HUES6 (cell line): Measurements from ENCODE around the gene PNPLA7.

Experiments
- H3K27ac ChIP-seq: 2 replicates; pipeline ENCODE4 v1.7.0; 2013; ENCODE audit warnings: low read depth, mild to moderate bottlenecking, low read length, inconsistent platforms
- H3K27me3 ChIP-seq: 2 replicates; pipeline ENCODE4 v1.6.1; 2013; ENCODE audit warnings: low read length; ENCODE audit not compliant: control insufficient read depth, insufficient read depth
- H3K36me3 ChIP-seq: 2 replicates; pipeline ENCODE4 v1.6.1; 2013; ENCODE audit warnings: low read length; ENCODE audit not compliant: control insufficient read depth, insufficient read depth
- H3K4me1 ChIP-seq: 2 replicates; pipeline ENCODE4 v1.6.1; 2013; ENCODE audit warnings: low read length; ENCODE audit not compliant: control insufficient read depth, insufficient read depth
- H3K4me3 ChIP-seq: 2 replicates; pipeline ENCODE4 v1.5.1; 2013; ENCODE audit warnings: low read depth, low read length
- H3K9ac ChIP-seq: one replicate; pipeline ENCODE4 v1.6.1; 2013; ENCODE audit warnings: mild to moderate bottlenecking, low read length
- H3K9me3 ChIP-seq: 2 replicates; pipeline ENCODE4 v1.6.1; 2013; ENCODE audit warnings: low read depth, low read length; ENCODE audit not compliant: control insufficient read depth, insufficient read depth

PNPLA7 gene

DNA sequence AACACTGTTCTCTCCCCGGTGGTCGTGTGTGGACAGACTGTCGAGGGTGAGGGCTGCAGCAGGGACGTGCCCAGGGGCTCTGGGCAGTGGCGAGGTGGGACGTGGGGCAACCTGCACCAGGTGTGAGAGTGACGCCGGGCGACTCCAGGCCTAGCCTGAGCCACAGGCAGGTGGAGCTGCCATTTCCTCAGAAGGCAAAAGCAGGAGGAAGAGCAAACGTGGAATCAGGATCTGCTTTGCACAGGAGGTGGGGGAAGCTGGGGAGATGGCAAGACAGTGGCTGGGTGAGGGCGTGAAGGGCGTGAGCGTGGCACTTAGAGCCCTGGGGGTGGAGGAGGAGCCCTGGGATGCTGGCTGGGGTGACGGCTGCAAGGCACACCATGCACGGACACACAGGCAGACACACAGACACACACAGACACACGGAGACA is 51.5 kb downstream of the PNPLA7 start:
- Histone ChIP-seq H3K27me3 (no peaks in the 10 kb centered on the region), H3K9ac (no peak overlapping the region), H3K9me3 (no peaks in the 10 kb centered on the region), H3K4me1 (no peaks in the 10 kb centered on the region), H3K36me3 (no peaks in the 10 kb centered on the region), H3K4me3 (no peak overlapping the region), H3K27ac (no peak overlapping the region)

DNA sequence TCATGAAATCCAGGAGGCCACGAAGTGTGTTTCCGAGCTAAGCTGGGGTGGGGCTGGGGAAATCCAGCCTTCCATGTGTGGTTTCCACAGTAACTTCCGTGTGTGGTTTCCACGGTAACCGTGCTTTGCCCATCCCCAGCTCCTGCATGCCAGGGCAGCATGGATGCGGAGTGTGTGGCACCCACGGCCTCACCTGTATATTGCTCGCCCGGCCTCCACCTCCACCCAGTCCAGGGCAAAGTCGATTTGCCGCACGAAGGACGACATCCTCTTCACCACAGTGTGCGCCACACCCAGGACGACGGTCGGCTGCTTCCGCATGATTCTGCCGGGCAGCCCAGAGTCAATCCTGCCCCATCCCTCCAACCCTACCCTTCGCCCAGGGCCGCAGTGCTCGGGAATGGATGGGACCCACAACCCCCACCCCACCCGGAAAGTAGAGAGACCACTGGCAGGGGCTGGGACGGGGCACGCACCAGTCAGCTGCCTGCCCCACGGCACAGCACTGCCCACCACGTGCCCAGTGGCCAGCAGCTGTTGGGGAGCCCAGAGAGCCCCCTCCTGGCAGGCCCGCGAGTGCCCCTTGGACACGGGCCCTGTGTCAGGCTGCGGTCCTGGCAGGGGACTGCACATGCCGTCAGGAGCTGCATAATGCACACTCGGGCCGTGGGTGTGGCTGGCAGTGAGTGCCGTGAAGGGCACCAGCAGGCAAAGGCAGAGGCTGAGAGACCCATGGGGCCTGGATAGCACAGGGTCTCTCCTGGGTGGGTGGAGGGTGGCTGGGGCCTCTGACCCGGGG is 52.1 kb downstream of the PNPLA7 start:
- H3K9me3 ChIP-seq: no peaks in the 10 kb centered on the region
- H3K4me1 ChIP-seq: no peaks in the 10 kb centered on the region
- H3K27ac ChIP-seq: no peak overlapping the region
- no peak overlapping the region for H3K4me3 ChIP-seq
- no peaks in the 10 kb centered on the region for H3K36me3 ChIP-seq
- H3K9ac ChIP-seq: no peak overlapping the region
- no peaks in the 10 kb centered on the region for H3K27me3 ChIP-seq

GRCh38 chr9:137496601-137497375 is 53.4 kb downstream of the PNPLA7 start:
- no peaks in the 10 kb centered on the region for H3K9me3 ChIP-seq
- no peaks in the 10 kb centered on the region for H3K4me1 ChIP-seq
- no peak overlapping the region for H3K27ac ChIP-seq
- no peak overlapping the region for H3K4me3 ChIP-seq
- H3K36me3 ChIP-seq: no peaks in the 10 kb centered on the region
- no peaks in the 10 kb centered on the region for H3K27me3 ChIP-seq
- H3K9ac ChIP-seq: no peak overlapping the region

DNA sequence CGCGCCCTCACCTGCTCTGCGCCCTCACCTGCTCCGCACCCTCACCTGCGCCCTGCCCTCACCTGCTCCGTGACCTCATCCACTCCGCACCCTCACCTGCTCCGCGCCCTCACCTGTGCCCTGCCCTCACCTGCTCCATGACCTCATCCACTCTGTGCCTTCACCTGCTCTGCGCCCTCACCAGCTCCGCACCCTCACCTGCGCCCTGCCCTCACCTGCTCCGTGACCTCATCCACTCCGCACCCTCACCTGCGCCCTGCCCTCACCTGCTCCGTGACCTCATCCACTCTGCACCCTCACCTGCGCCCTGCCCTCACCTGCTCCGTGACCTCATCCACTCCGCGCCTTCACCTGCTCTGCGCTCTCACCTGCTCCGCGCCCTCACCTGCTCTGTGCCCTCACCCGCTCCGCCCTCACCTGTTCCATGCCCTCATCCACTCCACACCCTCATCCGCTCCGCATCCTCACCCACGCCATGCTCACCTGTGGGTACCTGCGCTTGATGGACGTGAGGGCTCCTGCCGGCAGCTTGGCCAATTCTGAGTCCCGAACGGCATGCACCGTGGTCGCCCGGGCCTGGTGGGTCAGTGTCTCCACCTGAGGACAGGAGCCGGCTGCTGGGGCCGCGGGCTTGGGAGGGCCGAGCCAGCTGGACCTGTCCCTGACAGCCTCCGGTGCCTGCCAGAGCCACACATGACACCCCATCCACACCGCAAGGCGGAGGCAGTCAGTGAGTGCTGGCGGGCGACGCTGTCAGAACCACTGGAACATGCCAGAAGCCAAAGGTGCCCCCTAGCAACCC is 55.5 kb downstream of the PNPLA7 start:
- Histone ChIP-seq H3K9ac (no peak overlapping the region), H3K9me3 (no peaks in the 10 kb centered on the region), H3K36me3 (no peaks in the 10 kb centered on the region), H3K27me3 (no peaks in the 10 kb centered on the region), H3K4me3 (no peak overlapping the region), H3K27ac (no peak overlapping the region), H3K4me1 (no peaks in the 10 kb centered on the region)

- H3K4me1 ChIP-seq: no peaks in the 10 kb centered on the region
- no peak overlapping the region for H3K9ac ChIP-seq
- H3K4me3 ChIP-seq: no peak overlapping the region
- no peaks in the 10 kb centered on the region for H3K36me3 ChIP-seq
- no peaks in the 10 kb centered on the region for H3K9me3 ChIP-seq
- no peak overlapping the region for H3K27ac ChIP-seq
- H3K27me3 ChIP-seq: no peaks in the 10 kb centered on the region
Measured at GRCh38 chr9:137494104-137494544, 56.1 kb downstream of the PNPLA7 start.

DNA sequence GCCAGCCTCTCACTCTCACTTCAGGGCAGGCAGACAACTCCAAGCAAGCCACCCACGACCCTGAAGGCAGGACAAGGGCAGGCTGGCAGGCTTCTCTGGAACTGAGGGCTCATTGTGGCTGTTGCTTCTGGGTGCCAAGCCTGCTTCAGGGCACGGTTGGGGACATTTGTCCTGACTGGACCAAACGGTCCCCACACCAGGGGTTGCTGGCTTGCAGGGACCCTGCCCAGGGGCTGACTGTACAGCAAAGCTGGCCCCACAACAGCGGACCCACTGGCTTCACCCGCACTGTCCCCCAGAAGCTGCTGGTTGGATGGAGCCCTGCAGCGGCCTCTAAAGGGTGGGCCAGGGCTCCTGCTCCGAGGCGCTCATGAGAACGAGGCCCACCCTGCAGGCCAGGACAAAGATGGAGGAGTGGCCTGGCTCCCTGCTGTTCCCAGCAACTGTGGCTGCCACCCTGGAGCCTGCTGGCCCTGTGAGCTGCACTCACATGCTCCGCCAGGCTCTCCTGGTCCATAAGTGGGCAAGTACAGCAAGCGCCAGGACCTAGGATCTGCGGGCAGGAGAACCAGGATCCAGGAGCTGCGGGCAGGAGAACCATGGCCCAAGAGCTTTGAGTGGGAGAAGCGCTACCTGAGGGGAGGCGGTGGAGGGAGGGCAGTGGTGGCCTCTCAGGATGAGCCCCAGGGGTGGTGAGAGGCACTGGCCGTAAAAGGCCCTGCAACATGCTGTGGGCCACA is 56.7 kb downstream of the PNPLA7 start:
- H3K27ac ChIP-seq: no peak overlapping the region
- H3K9ac ChIP-seq: no peak overlapping the region
- no peaks in the 10 kb centered on the region for H3K27me3 ChIP-seq
- no peaks in the 10 kb centered on the region for H3K9me3 ChIP-seq
- H3K36me3 ChIP-seq: no peaks in the 10 kb centered on the region
- H3K4me3 ChIP-seq: no peak overlapping the region
- no peaks in the 10 kb centered on the region for H3K4me1 ChIP-seq

GRCh38 chr9:137492464-137493363 is 57.5 kb downstream of the PNPLA7 start:
- no peaks in the 10 kb centered on the region for H3K27me3 ChIP-seq
- no peak overlapping the region for H3K27ac ChIP-seq
- no peak overlapping the region for H3K9ac ChIP-seq

DNA sequence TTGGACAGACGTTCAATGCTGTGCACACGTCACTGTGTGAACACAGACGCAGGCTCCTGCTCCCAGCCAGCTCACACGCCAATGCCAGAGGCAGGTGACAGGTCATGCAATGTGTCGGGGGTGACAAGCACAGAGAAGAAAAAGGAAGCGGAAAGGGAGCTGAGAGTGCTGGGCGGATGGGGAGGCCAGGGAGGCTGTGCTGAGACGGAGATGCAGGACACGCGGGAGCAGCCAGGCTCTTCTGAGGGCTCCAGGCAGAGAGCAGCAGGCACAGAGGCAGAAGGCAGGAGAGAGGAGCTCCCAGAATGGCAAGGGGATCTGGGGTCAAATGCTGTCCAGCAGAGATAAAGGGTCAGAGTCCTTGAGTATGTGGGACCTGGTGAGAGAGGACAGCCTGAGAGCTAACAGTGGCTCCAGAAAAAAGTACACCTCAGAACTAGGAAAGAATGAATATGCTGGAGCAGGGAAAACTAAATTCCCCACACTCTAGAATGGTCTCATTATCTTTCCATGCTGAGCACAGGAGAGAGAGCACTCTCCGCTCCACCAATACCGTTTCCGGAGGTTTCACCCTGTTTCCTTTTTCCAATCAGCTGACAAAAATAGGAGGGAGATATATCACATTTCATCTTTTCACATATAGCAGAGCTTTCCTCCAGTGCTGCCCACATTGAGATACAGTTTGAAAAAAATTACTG is 58.3 kb downstream of the PNPLA7 start:
- Histone ChIP-seq H3K9ac (no peak overlapping the region), H3K27ac (no peak overlapping the region), H3K4me3 (no peak overlapping the region), H3K27me3 (no peaks in the 10 kb centered on the region), H3K4me1 (no peaks in the 10 kb centered on the region), H3K36me3 (no peaks in the 10 kb centered on the region), H3K9me3 (no peaks in the 10 kb centered on the region)

More at GRCh38 chr9:137492464-137493363, 57.5 kb downstream of the PNPLA7 start:
- Histone ChIP-seq H3K4me1 (no peaks in the 10 kb centered on the region), H3K9me3 (no peaks in the 10 kb centered on the region), H3K36me3 (no peaks in the 10 kb centered on the region), H3K4me3 (no peak overlapping the region)

GRCh38 chr9:137490532-137491186 is 59.5 kb downstream of the PNPLA7 start:
- Histone ChIP-seq H3K27ac (no peak overlapping the region), H3K9ac (no peak overlapping the region), H3K9me3 (no peaks in the 10 kb centered on the region), H3K4me3 (no peak overlapping the region), H3K27me3 (no peaks in the 10 kb centered on the region), H3K4me1 (no peaks in the 10 kb centered on the region), H3K36me3 (no peaks in the 10 kb centered on the region)
